ENCODE results near the gene OR51A4. TPM values are rescaled to one million over a fixed set of nuclear protein-coding genes. Genes with fewer than 3 reads are reported as not detected.

OR51A4 gene
- polyA plus RNA-seq, 1 donor from 2014 or later: not detected

DNA sequence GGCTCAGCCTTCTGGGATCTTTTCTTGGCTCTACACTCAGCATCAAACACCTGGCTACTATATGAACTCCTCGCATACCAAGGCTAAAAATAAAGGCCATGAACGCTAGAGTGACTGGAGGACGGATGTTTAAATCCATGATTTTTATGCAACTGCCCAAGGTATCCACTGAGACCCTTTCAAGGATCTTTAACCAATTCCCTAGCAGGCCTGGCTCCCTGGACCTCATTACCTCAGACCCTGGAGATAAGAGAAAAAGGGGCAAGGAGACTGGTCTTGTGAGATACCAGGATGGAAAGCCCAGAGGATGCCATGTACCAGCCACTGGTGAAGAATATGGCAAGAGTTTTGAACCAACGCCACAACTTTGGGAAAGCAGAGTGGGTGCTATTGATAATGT, 28.2 kb downstream of the OR51A4 start, which contains the start of gene OR51G2:
Gene OR51G2 (minus strand): TSS at position 101 of the 400 bp plus-strand sequence. CDS start 3,687 bp downstream, outside the sequence.
- Histone ChIP-seq H3K27ac (ENCODE audit: low read length) (no peak within 1 kb of the TSS), H4K20me1 (ENCODE audit: insufficient read depth) (no peaks in the 10 kb centered on the region), H3K27me3 (ENCODE audit: insufficient read depth, low read depth, low read length) (no peaks in the 10 kb centered on the region), H3K4me3 (ENCODE audit: low read length) (no peak within 1 kb of the TSS), H2AFZ (ENCODE audit: low read depth, low read length) (no peak within 1 kb of the TSS), H3F3A (ENCODE audit: insufficient read depth, low read length, poor library complexity, severe bottlenecking) (no peaks in the 10 kb centered on the region), H3K9ac (ENCODE audit: low read length) (no peak within 1 kb of the TSS), H3K4me2 (ENCODE audit: low read length) (no peak within 1 kb of the TSS), H3K79me2 (replicated peaks; ENCODE audit: insufficient read depth, low read length) (no peaks in the 10 kb centered on the region), H3K36me3 (ENCODE audit: insufficient read depth, low read length) (no peaks in the 10 kb centered on the region), H3K9me2 (ENCODE audit: insufficient read depth, low read length) (no peaks in the 10 kb centered on the region), H3K9me3 (ENCODE audit: low read length) (no peaks in the 10 kb centered on the region)
- no peak for TF ChIP-seq EZH2 (IDR thresholded peaks at IDR 0.05; ENCODE audit: borderline replicate concordance, insufficient read depth, low read length, poor library complexity, severe bottlenecking)
- no peak for TF ChIP-seq MXI1 (conservative IDR thresholded peaks at IDR 0.05; ENCODE audit: poor library complexity, severe bottlenecking)
- no peak for TF ChIP-seq POLR2AphosphoS5 (IDR thresholded peaks at IDR 0.05)
- TF ChIP-seq RAD21 (conservative IDR thresholded peaks at IDR 0.05): no peak
- no peak for TF ChIP-seq CTCF (IDR thresholded peaks at IDR 0.05; ENCODE audit: poor library complexity, severe bottlenecking)
- TF ChIP-seq EP300 (conservative IDR thresholded peaks at IDR 0.05; ENCODE audit: poor library complexity, severe bottlenecking): no peak
- TF ChIP-seq, protein P1, sequence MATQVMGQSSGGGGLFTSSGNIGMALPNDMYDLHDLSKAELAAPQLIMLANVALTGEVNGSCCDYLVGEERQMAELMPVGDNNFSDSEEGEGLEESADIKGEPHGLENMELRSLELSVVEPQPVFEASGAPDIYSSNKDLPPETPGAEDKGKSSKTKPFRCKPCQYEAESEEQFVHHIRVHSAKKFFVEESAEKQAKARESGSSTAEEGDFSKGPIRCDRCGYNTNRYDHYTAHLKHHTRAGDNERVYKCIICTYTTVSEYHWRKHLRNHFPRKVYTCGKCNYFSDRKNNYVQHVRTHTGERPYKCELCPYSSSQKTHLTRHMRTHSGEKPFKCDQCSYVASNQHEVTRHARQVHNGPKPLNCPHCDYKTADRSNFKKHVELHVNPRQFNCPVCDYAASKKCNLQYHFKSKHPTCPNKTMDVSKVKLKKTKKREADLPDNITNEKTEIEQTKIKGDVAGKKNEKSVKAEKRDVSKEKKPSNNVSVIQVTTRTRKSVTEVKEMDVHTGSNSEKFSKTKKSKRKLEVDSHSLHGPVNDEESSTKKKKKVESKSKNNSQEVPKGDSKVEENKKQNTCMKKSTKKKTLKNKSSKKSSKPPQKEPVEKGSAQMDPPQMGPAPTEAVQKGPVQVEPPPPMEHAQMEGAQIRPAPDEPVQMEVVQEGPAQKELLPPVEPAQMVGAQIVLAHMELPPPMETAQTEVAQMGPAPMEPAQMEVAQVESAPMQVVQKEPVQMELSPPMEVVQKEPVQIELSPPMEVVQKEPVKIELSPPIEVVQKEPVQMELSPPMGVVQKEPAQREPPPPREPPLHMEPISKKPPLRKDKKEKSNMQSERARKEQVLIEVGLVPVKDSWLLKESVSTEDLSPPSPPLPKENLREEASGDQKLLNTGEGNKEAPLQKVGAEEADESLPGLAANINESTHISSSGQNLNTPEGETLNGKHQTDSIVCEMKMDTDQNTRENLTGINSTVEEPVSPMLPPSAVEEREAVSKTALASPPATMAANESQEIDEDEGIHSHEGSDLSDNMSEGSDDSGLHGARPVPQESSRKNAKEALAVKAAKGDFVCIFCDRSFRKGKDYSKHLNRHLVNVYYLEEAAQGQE (IDR thresholded peaks at IDR 0.05; ENCODE audit: borderline replicate concordance): no peak
- no peak for TF ChIP-seq TAF1 (IDR thresholded peaks at IDR 0.05; ENCODE audit: low read depth)
- no peak for TF ChIP-seq SMC3 (conservative IDR thresholded peaks at IDR 0.05; ENCODE audit: poor library complexity)

DNA sequence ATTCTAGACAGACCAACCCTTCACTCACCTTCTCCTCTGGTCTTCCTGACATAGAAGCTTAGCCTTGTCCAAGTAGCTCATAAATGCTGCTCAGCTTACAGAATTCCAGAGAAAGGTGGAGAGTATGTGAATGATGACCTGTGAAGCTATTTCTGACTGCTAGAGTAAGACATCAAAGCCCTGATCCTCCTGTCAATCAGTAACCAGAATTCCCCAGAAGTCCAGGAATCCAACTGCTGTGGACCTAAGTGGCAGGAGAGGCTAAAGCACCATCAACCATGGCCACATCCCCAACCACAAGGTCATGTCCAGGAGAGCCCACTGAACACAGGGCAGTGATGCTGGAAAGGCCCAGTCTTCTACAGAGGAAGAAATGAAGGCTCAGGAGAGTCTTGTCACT, 30.8 kb downstream of the OR51A4 start:
- no peaks in the 10 kb centered on the region for H3K79me2 ChIP-seq (replicated peaks; ENCODE audit: insufficient read depth, low read length)
- H3K27ac ChIP-seq (ENCODE audit: low read length): no peak overlapping the region
- no peaks in the 10 kb centered on the region for H3K27me3 ChIP-seq (ENCODE audit: insufficient read depth, low read depth, low read length)
- no peaks in the 10 kb centered on the region for H3K9me3 ChIP-seq (ENCODE audit: low read length)
- TF ChIP-seq RAD21 (conservative IDR thresholded peaks at IDR 0.05) (no peak), MXI1 (conservative IDR thresholded peaks at IDR 0.05; ENCODE audit: poor library complexity, severe bottlenecking) (no peak), TAF1 (IDR thresholded peaks at IDR 0.05; ENCODE audit: low read depth) (no peak), SMC3 (conservative IDR thresholded peaks at IDR 0.05; ENCODE audit: poor library complexity) (no peak), EP300 (conservative IDR thresholded peaks at IDR 0.05; ENCODE audit: poor library complexity, severe bottlenecking) (no peak), CTCF (IDR thresholded peaks at IDR 0.05; ENCODE audit: poor library complexity, severe bottlenecking) (no peak), POLR2AphosphoS5 (IDR thresholded peaks at IDR 0.05) (no peak), EZH2 (IDR thresholded peaks at IDR 0.05; ENCODE audit: borderline replicate concordance, insufficient read depth, low read length, poor library complexity, severe bottlenecking) (no peak)
- TF ChIP-seq, protein P1 (IDR thresholded peaks at IDR 0.05; ENCODE audit: borderline replicate concordance): no peak
- H3K36me3 ChIP-seq (ENCODE audit: insufficient read depth, low read length): no peaks in the 10 kb centered on the region
- H3K4me3 ChIP-seq (ENCODE audit: low read length): no peak overlapping the region
- no peaks in the 10 kb centered on the region for H3K9me2 ChIP-seq (ENCODE audit: insufficient read depth, low read length)
- no peaks in the 10 kb centered on the region for H3F3A ChIP-seq (ENCODE audit: insufficient read depth, low read length, poor library complexity, severe bottlenecking)
- H4K20me1 ChIP-seq (ENCODE audit: insufficient read depth): no peaks in the 10 kb centered on the region
- H3K4me2 ChIP-seq (ENCODE audit: low read length): no peak overlapping the region
- H2AFZ ChIP-seq (ENCODE audit: low read depth, low read length): no peak overlapping the region
- H3K9ac ChIP-seq (ENCODE audit: low read length): no peak overlapping the region

Measured in neural cell (in vitro differentiated cells).